ENCODE measurements around the gene MYBPC2.

Gene MYBPC2

DNA sequence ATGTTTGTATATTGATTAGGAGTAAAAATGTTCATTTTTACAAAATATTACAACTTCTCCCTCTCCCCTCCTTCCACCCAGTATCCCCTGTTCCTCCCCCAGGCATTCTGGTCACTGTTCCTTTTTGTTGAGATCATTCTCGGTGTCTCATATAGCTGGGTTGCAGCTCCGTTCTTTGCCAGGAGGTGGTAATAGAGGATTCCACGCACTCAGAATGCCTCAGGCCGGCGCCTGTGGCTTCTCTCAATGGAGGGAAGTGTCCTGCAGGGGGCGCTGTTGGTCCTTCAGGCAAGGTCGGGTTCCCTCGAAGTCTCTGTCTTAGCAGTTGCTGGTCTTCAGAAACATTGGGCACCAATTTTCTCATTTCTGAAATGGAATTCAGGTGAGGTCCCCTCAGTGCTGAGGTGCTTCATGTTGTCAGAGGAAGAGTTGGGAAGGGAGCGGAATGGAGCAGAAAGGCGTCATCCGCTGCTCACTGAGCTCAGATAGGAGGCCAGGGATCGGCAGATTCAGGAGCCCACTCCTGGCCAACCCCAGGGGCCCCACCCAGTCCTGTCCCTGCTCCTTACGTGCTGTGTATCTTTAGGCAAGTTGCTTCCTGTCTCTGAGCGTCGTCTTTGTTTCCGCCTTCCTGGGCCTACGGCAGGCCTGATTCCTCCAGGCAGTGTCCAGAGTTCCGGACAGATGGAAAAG, 54.3 kb downstream of the MYBPC2 start:
- H3K27me3 Mint-ChIP-seq (ENCODE audit: low read depth, poor library complexity): peaks cover 3% of the 10 kb centered on the region
- peaks cover 41% of the 10 kb centered on the region for H3K4me1 Mint-ChIP-seq
- TF ChIP-seq CTCF (IDR thresholded peaks at IDR 0.05): peak; percentile 45
- peaks cover 57% of the 10 kb centered on the region for H3K36me3 Mint-ChIP-seq (ENCODE audit: low read depth)
- no peak overlapping the region for H3K4me3 Mint-ChIP-seq
- no peak for DNase-seq
- no peak overlapping the region for H3K27ac Mint-ChIP-seq
- H3K9me3 Mint-ChIP-seq: peaks cover 57% of the 10 kb centered on the region

DNA sequence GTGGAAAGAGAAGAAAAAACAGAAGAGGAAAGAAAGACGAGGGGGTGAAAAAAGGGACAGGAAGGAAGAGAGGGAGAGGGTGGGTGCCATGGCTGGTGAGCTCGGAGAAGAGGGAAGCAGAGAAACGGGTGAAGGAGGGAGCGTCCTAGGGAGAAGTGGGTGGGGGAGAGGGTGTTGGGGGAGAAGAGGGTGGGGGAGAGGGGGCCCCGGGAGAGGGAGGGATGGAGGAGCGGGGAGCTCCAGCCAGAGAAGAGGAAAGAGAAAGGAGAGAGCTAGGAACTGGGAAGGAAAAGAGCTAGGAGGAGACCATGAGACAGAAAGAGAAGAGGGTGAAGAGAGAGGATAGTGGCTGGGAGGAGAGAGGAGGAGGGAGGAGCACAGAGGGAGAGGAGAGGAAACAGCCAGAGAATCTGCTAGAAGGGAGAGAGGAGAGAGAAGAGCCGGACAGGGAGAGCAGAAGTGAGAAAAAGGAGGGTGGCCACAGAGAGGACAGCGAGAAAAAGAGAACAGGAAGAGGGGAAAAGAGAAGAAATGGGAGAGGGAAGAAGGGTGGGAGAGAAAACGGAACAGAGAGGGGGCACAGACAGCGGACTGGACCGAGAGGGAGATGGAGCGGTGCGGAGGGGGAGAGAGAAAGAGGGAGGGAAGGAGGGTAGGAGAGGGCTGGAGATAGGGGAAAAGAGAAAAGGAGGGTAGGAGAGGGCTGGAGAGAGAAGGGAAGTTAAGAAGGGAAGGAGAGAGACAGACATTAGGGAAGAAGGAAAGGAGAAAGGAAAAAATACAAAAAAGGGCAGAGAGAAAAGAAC, 55.9 kb downstream of the MYBPC2 start:
- H3K4me3 Mint-ChIP-seq: peak overlapping the region; percentile 74
- peaks cover 51% of the 10 kb centered on the region for H3K36me3 Mint-ChIP-seq (ENCODE audit: low read depth)
- H3K9me3 Mint-ChIP-seq: peaks cover 58% of the 10 kb centered on the region
- H3K4me1 Mint-ChIP-seq: peaks cover 46% of the 10 kb centered on the region
- no peak for DNase-seq
- peak overlapping the region; percentile 55 for H3K27ac Mint-ChIP-seq
- peaks cover 3% of the 10 kb centered on the region for H3K27me3 Mint-ChIP-seq (ENCODE audit: low read depth, poor library complexity)
- TF ChIP-seq CTCF (IDR thresholded peaks at IDR 0.05): no peak

DNA sequence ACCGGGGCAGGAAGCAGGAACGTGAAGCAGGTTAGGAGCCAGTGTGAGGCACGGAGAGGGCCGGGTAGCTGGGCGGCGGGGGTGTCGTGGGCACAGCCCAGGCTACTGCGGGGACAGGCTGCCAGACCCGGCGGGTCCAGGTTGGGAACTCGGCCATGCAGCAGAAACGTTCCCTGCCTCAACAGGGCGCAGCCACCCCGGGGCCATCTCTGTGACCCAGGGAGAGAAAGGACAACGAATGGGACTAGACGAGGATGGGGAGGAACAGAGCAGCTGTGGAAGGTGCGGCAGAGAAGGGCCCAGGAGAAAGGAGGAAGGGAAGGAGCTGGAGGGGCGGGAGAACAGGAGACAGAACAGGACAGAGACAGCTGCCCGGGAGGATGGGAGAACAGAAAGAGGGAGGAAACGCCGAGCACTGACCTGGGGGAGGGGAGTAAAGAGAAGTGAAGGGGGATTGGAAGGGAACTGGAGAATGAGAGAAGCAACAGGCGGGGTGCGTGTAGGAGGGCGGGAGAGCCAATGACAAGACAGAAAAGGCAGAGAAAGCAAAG, 56.8 kb downstream of the MYBPC2 start:
- no peak for TF ChIP-seq CTCF (IDR thresholded peaks at IDR 0.05)
- Mint-ChIP-seq H3K4me3 (peak overlapping the region; percentile 74), H3K27ac (no peak overlapping the region), H3K9me3 (peaks cover 58% of the 10 kb centered on the region), H3K4me1 (peaks cover 46% of the 10 kb centered on the region), H3K27me3 (ENCODE audit: low read depth, poor library complexity) (peaks cover 3% of the 10 kb centered on the region), H3K36me3 (ENCODE audit: low read depth) (peaks cover 50% of the 10 kb centered on the region)
- no peak for DNase-seq

DNA sequence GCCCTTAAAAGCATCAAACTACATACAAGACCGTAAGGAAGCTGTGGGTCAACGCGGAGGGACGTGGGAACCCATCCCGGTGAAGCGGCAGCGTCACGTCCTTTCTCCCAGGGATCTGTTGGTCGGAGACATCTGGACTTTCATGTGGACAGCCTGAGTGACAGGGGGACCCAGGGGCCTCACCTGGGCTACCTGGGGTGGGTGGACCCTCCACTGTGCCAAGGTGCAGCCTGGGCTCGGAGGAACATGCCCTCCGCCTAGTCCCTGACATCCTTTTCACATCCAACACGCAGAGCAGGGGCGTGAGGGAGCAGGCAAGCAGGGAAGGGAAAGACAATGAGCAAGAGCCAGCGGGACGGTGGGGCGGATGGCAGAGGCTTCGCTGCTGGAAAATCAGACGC, 57.7 kb downstream of the MYBPC2 start:
- no peak for TF ChIP-seq CTCF (IDR thresholded peaks at IDR 0.05)
- H3K9me3 Mint-ChIP-seq: peaks cover 55% of the 10 kb centered on the region
- H3K4me3 Mint-ChIP-seq: no peak overlapping the region
- no peak overlapping the region for H3K27ac Mint-ChIP-seq
- H3K27me3 Mint-ChIP-seq (ENCODE audit: low read depth, poor library complexity): peaks cover 3% of the 10 kb centered on the region
- H3K36me3 Mint-ChIP-seq (ENCODE audit: low read depth): peaks cover 45% of the 10 kb centered on the region
- DNase-seq: no peak
- H3K4me1 Mint-ChIP-seq: peaks cover 46% of the 10 kb centered on the region

DNA sequence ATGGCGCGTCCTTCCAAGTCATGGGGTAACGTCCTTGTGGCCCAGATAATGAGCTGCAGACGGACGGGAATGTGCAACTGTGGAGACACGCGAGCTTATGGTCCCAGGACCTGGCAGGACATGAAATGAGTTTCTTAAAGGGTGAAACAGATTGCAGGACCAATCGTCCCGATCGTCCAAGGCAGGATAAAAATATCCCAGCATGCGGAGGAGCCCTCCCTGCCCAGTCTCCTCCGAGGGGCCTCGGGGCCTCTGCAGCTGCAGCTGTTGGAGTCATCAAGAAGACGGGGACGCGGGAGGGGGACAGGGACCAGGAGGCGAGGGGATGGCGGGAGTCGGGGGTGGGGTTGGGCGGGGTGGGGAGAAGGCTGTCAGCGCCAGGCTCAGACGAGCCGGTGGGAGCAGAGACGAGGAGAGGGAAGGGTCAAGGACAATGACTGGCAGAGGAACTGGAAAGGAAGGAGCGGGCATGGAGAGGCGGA, 58.3 kb downstream of the MYBPC2 start:
- Mint-ChIP-seq H3K9me3 (peaks cover 48% of the 10 kb centered on the region), H3K27me3 (ENCODE audit: low read depth, poor library complexity) (no peaks in the 10 kb centered on the region), H3K4me1 (peaks cover 46% of the 10 kb centered on the region), H3K36me3 (ENCODE audit: low read depth) (peaks cover 40% of the 10 kb centered on the region), H3K27ac (peak overlapping the region; percentile 68), H3K4me3 (peak overlapping the region; percentile 51)
- DNase-seq: no peak
- no peak for TF ChIP-seq CTCF (IDR thresholded peaks at IDR 0.05)
